Neural progenitor cell (in vitro differentiated cells): ENCODE results near the gene DIO3.
A peak's percentile ranks its signal among the peaks of the same experiment; 100 is the strongest.

ENCODE experiments used
- CTCF ChIP-seq: fragments of 200-600 bp; sonication (generic); IDR thresholded peaks from 2 replicates; pipeline ENCODE4 v1.5.1; 2017; ENCODE audit warnings: antibody characterized with exemption, mild to moderate bottlenecking
- EZH2 ChIP-seq: fragments of 200-600 bp; sonication (generic); IDR thresholded peaks from 2 replicates; pipeline ENCODE4 v1.6.1; 2017; ENCODE audit warnings: antibody characterized with exemption, mild to moderate bottlenecking, moderate library complexity

- no peak for TF ChIP-seq CTCF
- peak; percentile 80 for TF ChIP-seq EZH2
Observed at GRCh38 chr14:101564819-101565698, 3.8 kb downstream of the DIO3 start.
